Breast epithelium (tissue), 4 donors: ENCODE measurements around the gene AFF4. TPM values are rescaled to one million over a fixed set of nuclear protein-coding genes. Genes with fewer than 3 reads are reported as not detected.
"Not testable (repeated sequence)": the region's sequence is repeated elsewhere in the genome, so short reads cannot be mapped to it uniquely, and the experiment has no call there.

Experiments
- DNase-seq, 2 donors: peaks; one replicate each; pipeline ENCODE4 v3.0.0-alpha.2; 2019; ENCODE audit warnings: low spot score in 2 of 2
- H3K27ac ChIP-seq, 2 donors: fragments of 200-600 bp; sonication (generic) in 1 of 2; one replicate each; pipeline ENCODE4 v1.5.1; 2016 to 2019; ENCODE audit warnings: mild to moderate bottlenecking in 1 of 2
- H3K27me3 ChIP-seq, 2 donors: fragments of 200-600 bp; sonication (generic) in 1 of 2; one replicate each; pipeline versions ENCODE4 v1.5.1 to v1.6.0; 2017 to 2019; ENCODE audit warnings: control low read depth in 1 of 2, mild to moderate bottlenecking in 1 of 2
- H3K36me3 ChIP-seq: fragments of 200-600 bp; one replicate; pipeline ENCODE4 v1.5.1; 2019
- H3K4me1 ChIP-seq, 2 donors: fragments of 200-600 bp; sonication (generic); one replicate each; pipeline ENCODE4 v1.5.1; 2016 to 2019; ENCODE audit warnings: control low read depth in 1 of 2
- H3K4me3 ChIP-seq, 3 donors: fragments of 200-600 bp; sonication (generic); 1 replicate in 2 of 3; 2 replicates in 1 of 3; pipeline ENCODE4 v1.5.1; 2016 to 2019; ENCODE audit warnings: mild to moderate bottlenecking in 3 of 3, moderate library complexity in 2 of 3
- H3K9me3 ChIP-seq, 2 donors: fragments of 200-600 bp; sonication (generic) in 1 of 2; one replicate each; pipeline ENCODE4 v1.5.1; 2016 to 2019; ENCODE audit warnings: control low read depth in 1 of 2
- POLR2A ChIP-seq: fragments of 450-650 bp; IDR thresholded peaks from one replicate; pipeline ENCODE4 v1.6.1; 2016; ENCODE audit warnings: antibody characterized with exemption, mild to moderate bottlenecking, moderate library complexity
- POLR2AphosphoS5 ChIP-seq, 3 donors: sonication (generic); formaldehyde crosslinking; IDR thresholded peaks; one replicate each; pipeline ENCODE4 v1.6.1; 2017; ENCODE audit warnings: antibody characterized with exemption in 3 of 3
- intact Hi-C: fragments of 100-400 bp; cut with DNase I; formaldehyde crosslinking; loops from one replicate; pipeline ENCODE4 v1.15.1; 2023; ENCODE audit warnings: low total_unique reads
- total RNA-seq, 3 donors: library from RNA; depleted of rRNA; stranded (reverse); fragments of >200 nt; gene quantifications; one replicate each; pipeline ENCODE4 v1.1.0, GENCODE V29; 2016
- TF ChIP-seq, protein P1 (sequence below), 3 donors: fragments of 450-650 bp; IDR thresholded peaks; one replicate each; pipeline ENCODE4 v1.5.1; 2016 to 2017; ENCODE audit warnings: antibody characterized with exemption in 3 of 3, mild to moderate bottlenecking in 3 of 3, moderate library complexity in 3 of 3

Gene AFF4
- total RNA-seq, 3 donors from 2014 or later = 70.2 to 108 (median 75.4) TPM

DNA sequence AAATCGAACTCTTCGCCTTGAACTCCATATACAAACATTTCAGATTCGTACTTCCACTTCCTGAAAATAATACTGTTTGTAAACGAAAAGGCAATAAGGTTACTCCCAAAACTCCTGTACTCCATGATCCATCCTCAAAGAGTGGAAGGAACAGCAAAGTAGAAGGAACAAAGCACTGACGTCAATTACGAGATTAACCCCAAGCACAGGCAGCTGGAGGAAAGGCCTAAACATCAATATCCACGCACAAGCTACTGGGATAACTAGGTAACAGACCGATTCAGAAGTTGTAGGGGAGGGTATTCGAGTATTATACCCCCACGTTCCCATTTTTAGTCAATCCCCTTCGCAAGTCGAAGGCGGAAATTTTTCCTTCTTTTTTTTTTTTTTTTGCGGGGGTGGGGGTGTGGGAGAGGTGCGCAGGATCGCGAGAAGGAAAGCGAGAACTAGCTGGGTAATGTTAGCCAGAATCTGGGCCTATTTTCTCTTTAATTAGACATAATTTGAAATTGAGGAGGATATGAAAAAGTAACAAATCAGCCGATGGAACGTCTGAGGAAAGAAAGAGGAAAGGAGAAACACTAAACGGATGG, 909 bp downstream of the AFF4 start:
- no peak for DNase-seq

DNA sequence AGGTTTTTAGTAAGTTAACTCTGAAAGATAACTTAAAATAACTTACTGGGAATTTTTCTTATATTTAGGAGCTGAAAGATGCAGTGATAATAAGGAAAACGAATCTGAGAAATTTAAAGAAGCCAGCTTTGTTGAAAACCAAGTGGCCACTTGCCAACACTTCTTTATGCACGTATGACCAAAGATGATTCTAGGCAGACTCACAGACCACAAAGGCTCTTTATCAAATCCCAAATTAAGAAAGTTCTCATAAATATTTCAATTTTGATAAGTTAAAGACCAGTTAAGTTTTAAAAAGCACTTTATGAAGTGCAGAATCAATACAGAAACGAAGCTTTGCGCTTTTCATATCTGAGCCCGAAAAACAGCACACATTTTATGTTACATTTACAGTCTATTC, 1.5 kb downstream of the AFF4 start:
- Histone ChIP-seq H3K27ac (peak overlapping the region; percentile 95 to 100), H3K9me3 (no peaks in the 10 kb centered on the region), H3K36me3 (no peaks in the 10 kb centered on the region), H3K4me1 (peaks cover 0 to 14% of the 10 kb centered on the region in 2 donors), H3K4me3 (peak overlapping the region; percentile 78 to 100 (median 97)), H3K27me3 (no peaks in the 10 kb centered on the region)
- intact Hi-C loops = no loop called here
- DNase-seq = no peak
- TF ChIP-seq, protein P1, sequence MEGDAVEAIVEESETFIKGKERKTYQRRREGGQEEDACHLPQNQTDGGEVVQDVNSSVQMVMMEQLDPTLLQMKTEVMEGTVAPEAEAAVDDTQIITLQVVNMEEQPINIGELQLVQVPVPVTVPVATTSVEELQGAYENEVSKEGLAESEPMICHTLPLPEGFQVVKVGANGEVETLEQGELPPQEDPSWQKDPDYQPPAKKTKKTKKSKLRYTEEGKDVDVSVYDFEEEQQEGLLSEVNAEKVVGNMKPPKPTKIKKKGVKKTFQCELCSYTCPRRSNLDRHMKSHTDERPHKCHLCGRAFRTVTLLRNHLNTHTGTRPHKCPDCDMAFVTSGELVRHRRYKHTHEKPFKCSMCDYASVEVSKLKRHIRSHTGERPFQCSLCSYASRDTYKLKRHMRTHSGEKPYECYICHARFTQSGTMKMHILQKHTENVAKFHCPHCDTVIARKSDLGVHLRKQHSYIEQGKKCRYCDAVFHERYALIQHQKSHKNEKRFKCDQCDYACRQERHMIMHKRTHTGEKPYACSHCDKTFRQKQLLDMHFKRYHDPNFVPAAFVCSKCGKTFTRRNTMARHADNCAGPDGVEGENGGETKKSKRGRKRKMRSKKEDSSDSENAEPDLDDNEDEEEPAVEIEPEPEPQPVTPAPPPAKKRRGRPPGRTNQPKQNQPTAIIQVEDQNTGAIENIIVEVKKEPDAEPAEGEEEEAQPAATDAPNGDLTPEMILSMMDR (IDR thresholded peaks at IDR 0.05) = no peak
- TF ChIP-seq POLR2AphosphoS5 (IDR thresholded peaks at IDR 0.05) = no peak
- no peak for TF ChIP-seq POLR2A

More for the DNA sequence above, 909 bp downstream of the AFF4 start:
- intact Hi-C loops = no loop called here
- peaks cover 0 to 14% of the 10 kb centered on the region in 2 donors for H3K4me1 ChIP-seq
- H3K36me3 ChIP-seq = no peaks in the 10 kb centered on the region
- TF ChIP-seq POLR2A (no peak), POLR2AphosphoS5 (IDR thresholded peaks at IDR 0.05) (peak; percentile 11 to 82 (median 75))
- TF ChIP-seq, protein P1 (IDR thresholded peaks at IDR 0.05) = no peak
- H3K4me3 ChIP-seq = peak overlapping the region; percentile 78 to 100 (median 97)
- H3K27ac ChIP-seq = peak overlapping the region; percentile 95 to 100
- H3K27me3 ChIP-seq = no peaks in the 10 kb centered on the region
- no peaks in the 10 kb centered on the region for H3K9me3 ChIP-seq

DNA sequence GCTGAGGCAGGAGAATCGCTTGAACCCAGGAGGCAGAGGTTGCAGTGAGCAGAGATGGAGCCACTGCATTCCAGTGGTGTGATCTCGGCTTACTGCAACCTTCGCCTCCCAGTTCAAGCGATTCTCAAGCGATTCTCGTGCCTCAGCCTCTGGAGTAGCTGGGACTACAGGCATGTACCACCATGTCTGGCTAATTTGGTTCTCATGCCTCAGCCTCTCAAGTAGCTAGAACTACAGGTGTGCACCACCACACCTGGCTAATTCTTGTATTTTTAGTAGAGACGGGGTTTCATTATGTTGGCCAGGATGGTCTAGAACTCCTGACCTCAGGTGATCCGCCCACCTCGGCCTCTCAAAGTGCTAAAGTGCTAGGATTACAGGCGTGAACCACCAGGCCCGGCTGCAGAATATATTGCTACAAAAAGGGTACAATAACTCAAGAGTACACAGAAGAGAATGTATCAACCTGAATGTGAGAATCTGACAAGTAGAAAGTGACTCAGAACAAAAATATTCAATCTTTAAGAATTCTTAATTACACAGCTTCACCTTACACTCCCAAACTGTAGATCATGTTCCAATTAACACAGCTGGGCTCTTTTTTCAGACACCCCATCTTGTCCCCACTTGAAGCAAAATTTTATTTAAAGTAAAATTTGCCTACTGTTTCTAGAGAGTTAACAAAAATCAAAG, 2.2 kb downstream of the AFF4 start:
- intact Hi-C loops, DNase-seq: not testable (repeated sequence)
- H3K4me1 ChIP-seq = peaks cover 0 to 14% of the 10 kb centered on the region in 2 donors

DNA sequence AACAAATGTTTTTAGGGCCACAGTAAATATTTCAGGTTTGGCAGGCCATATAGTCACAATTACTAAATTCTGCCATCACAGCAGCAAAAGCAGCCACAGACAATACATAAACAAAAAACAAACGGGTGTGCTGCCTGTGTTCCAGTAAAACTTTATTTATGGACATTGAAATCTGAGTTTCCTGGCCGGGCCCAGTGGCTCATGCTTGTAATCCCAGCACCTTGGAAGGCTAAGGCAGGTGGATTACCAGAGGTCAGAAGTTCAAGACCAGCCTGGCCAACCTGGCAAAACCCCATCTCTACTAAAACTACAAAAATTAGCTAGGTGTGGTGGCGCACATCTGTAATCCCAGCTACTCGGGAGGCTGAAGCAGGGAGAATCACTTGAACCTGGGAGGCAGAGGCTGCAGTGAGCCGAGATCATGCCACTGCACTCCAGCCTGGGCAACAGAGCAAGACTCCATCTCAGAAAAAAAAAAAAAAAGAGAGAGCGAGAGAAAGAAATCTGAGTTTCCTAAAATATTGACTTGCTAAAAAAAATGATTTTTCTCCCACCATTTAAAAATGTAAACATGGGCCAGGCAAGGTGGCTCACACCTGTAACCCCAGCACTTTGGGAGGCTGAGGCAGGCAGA, 7.2 kb downstream of the AFF4 start:
- DNase-seq, H3K36me3 ChIP-seq, H3K27ac ChIP-seq, H3K27me3 ChIP-seq, H3K4me3 ChIP-seq, H3K9me3 ChIP-seq, intact Hi-C loops: not testable (repeated sequence)
- peaks cover 0 to 12% of the 10 kb centered on the region in 2 donors for H3K4me1 ChIP-seq

More for the DNA sequence above, 2.2 kb downstream of the AFF4 start:
- not testable (repeated sequence) for H3K9me3 ChIP-seq, H3K27me3 ChIP-seq, H3K36me3 ChIP-seq
- Histone ChIP-seq H3K27ac (peak overlapping the region in 1 of 2 donors; percentile 100), H3K4me3 (peak overlapping the region; percentile 1 to 97 (median 78))

DNA sequence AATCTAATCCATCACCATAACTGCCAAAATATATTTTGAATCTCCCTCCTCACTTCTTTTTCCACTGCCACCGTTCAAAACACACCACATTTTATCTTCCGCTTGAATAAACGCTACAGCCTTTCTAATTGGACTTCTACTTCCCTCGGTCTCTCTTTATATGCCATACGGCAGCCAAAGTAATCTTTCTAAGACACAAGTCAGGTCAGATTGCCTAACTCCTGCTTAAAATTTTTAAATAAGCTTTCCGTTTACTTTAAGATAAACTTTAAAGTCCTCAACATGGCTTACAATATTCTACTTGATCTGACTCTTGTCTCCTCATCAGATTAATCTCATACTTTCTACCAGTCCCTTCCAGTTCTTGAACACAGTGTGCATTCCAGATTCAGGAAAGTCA, 9.7 kb downstream of the AFF4 start:
- Histone ChIP-seq H3K27me3 (no peaks in the 10 kb centered on the region), H3K4me1 (no peaks in the 10 kb centered on the region), H3K9me3 (no peaks in the 10 kb centered on the region), H3K27ac (no peak overlapping the region), H3K4me3 (no peak overlapping the region), H3K36me3 (no peaks in the 10 kb centered on the region)
- DNase-seq = no peak
- TF ChIP-seq POLR2AphosphoS5 (IDR thresholded peaks at IDR 0.05) = no peak
- TF ChIP-seq, protein P1 (IDR thresholded peaks at IDR 0.05) = no peak
- TF ChIP-seq POLR2A = no peak
- intact Hi-C loops = no loop called here

DNA sequence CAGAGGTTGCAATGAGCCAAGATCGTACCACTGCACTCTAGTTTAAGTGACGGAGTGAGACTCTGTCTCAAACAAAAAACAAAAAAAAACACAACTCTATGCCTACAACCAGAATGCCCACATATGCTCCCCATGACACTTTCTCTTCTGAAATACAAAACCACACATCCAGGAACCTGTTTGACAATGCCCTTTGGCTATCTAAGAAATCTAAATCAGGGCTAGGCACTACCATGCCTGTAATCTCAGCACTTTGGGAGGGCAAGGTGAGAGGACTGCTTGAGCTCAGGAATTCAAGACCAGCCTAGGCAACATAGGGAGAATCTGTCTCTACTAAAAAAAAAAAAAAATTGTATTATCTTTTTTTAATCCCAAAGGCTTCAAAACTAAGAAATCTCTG, 10.6 kb downstream of the AFF4 start:
- Histone ChIP-seq H3K4me1 (no peaks in the 10 kb centered on the region), H3K36me3 (no peaks in the 10 kb centered on the region), H3K4me3 (no peak overlapping the region), H3K9me3 (no peaks in the 10 kb centered on the region), H3K27ac (peak overlapping the region in 1 of 2 donors; percentile 26), H3K27me3 (no peaks in the 10 kb centered on the region)
- intact Hi-C loops = no loop called here
- DNase-seq = no peak
- TF ChIP-seq POLR2AphosphoS5 (IDR thresholded peaks at IDR 0.05) (no peak), POLR2A (no peak)
- TF ChIP-seq, protein P1 (IDR thresholded peaks at IDR 0.05) = no peak
